ENCODE measurements around the gene PITX2. TPM values are rescaled to one million over a fixed set of nuclear protein-coding genes. Genes with fewer than 3 reads are reported as not detected.
A peak's percentile ranks its signal among the peaks of the same experiment; 100 is the strongest.

Gene PITX2
- total and polyA plus RNA-seq, 2 of the 8 experiments (the other 6 are each of a cell fraction or from before 2014, with no cell fraction given): 0.09 to 0.67 TPM

DNA sequence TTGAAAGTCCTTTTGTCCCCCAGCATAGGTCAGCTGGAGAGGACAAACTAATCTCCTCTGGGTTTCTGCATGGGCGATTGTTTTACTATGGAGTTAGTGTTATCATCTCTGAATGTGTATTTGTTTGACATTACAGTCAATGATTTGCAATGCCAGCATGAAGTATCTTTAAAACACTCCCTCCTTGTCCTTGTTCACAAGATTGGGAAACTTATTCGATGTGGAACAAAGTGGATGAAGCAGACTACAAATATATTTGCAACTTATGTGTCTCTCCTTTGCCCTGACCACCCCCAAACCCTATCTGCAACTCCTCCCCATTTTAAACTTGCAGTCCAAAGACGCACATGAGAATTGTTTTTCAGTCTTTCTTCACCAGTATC, 1.5 kb upstream of the PITX2 start:
- H4K8ac ChIP-seq (ENCODE audit: extremely low read depth, insufficient read depth, low read length): no peak overlapping the region
- no peak overlapping the region for H4K91ac ChIP-seq (replicated peaks; ENCODE audit: insufficient read length, low read length)
- H3K4me2 ChIP-seq (ENCODE audit: insufficient read depth in 1 of 2, low read depth in 2 of 2, low read length in 2 of 2): no peak overlapping the region
- H3K36me3 ChIP-seq (ENCODE audit: control insufficient read depth in 2 of 4, insufficient read depth in 4 of 4, low read length in 3 of 4): peaks cover 0 to 3% (median 0%) of the 10 kb centered on the region in 4 experiments; a peak in 1 of 8 replicates
- no peak overlapping the region for H2BK120ac ChIP-seq (replicated peaks; ENCODE audit: low read depth, low read length)
- no peaks in the 10 kb centered on the region for H3K79me2 ChIP-seq (ENCODE audit: control insufficient read depth in 1 of 2, insufficient read depth in 2 of 2, low read length in 2 of 2)
- H3K23me2 ChIP-seq (ENCODE audit: low read depth, low read length): peaks cover 17% of the 10 kb centered on the region
- H3K4me1 ChIP-seq (replicated peaks in 1 of 4; ENCODE audit: control insufficient read depth in 3 of 4, insufficient read depth in 4 of 4, low read length in 3 of 4): peaks cover 4 to 22% (median 20%) of the 10 kb centered on the region in 4 experiments
- no peak overlapping the region for H3K9ac ChIP-seq (replicated peaks in 1 of 4; ENCODE audit: extremely low read depth in 1 of 4, low read depth in 3 of 4, low read length in 3 of 4)
- no peak overlapping the region for H3K4me3 ChIP-seq (ENCODE audit: extremely low read depth in 1 of 4, insufficient read depth in 2 of 4, low read depth in 3 of 4, low read length in 4 of 4)
- H3K79me1 ChIP-seq (ENCODE audit: low read depth, low read length): no peaks in the 10 kb centered on the region
- peaks cover 87 to 98% (median 94%) of the 10 kb centered on the region in 4 experiments for H3K27me3 ChIP-seq (replicated peaks in 1 of 4; ENCODE audit: control insufficient read depth in 3 of 4, extremely low read depth in 1 of 4, insufficient read depth in 3 of 4, low read length in 3 of 4)
- H3K56ac ChIP-seq (replicated peaks; ENCODE audit: insufficient read length, low read depth, low read length): no peak overlapping the region
- H3K14ac ChIP-seq (ENCODE audit: insufficient read length): no peak overlapping the region
- H3K9me3 ChIP-seq (ENCODE audit: insufficient read depth in 2 of 2, low read depth in 1 of 2, low read length in 1 of 2): no peaks in the 10 kb centered on the region
- POLR2A ChIA-PET (ENCODE audit: partially characterized antibody): no interaction called here
- no peak overlapping the region for H2BK5ac ChIP-seq (ENCODE audit: low read depth, low read length)
- H3K4ac ChIP-seq (replicated peaks; ENCODE audit: insufficient read length, low read depth, low read length): no peak overlapping the region
- H4K20me1 ChIP-seq (replicated peaks in 1 of 2; ENCODE audit: control insufficient read depth in 1 of 2, insufficient read depth in 2 of 2, low read length in 2 of 2): peaks cover 3 to 25% of the 10 kb centered on the region in 2 experiments
- no peak overlapping the region for H2AK5ac ChIP-seq (ENCODE audit: low read depth, low read length)
- WGBS, 2 experiments (ENCODE audit: extremely low coverage in 1 of 2, insufficient coverage in 1 of 2, insufficient read length in 1 of 2, insufficient replicate concordance in 2 of 2, low coverage in 1 of 2, low lambda C conversion rate in 2 of 2, missing lambda C conversion rate in 1 of 2): 10% methylated on average over 3 of the region's 3 CpGs; no CpG with 5 or more reads in 1 of the 2 experiments
- no peak overlapping the region for H4K5ac ChIP-seq (ENCODE audit: insufficient read length, low read depth, low read length)
- CTCF ChIA-PET (ENCODE audit: partially characterized antibody): interaction anchor here (1.0 to 3.5 kb wide), 4 partner anchors 9 to 19 kb away, joined by 3 to 17 read pairs (median 4); no protein-coding TSS in a partner anchor
- H3K18ac ChIP-seq (ENCODE audit: extremely low read depth, low read length): no peak overlapping the region
- no peak overlapping the region for H2BK20ac ChIP-seq (ENCODE audit: low read length)
- no peak overlapping the region for H2BK15ac ChIP-seq (ENCODE audit: low read length)
- H3K27ac ChIP-seq (ENCODE audit: low read depth, low read length): no peak overlapping the region
- no peak for DNase-seq (ENCODE audit: low read depth in 1 of 2, low spot score in 2 of 2)
- no peak overlapping the region for H2BK12ac ChIP-seq (ENCODE audit: low read depth, low read length)
- no peak overlapping the region for H2AFZ ChIP-seq (ENCODE audit: low read length)
- no peak overlapping the region for H3K23ac ChIP-seq (ENCODE audit: insufficient read length)
- peak; percentile 58 for FAIRE-seq
- TF ChIP-seq ZNF274 (IDR thresholded peaks at IDR 0.05; ENCODE audit: borderline replicate concordance, extremely low read depth, low read length) (no peak), RFX5 (IDR thresholded peaks at IDR 0.05; ENCODE audit: borderline replicate concordance, low read depth, low read length) (no peak), YY1 (IDR thresholded peaks at IDR 0.05; ENCODE audit: low read depth, low read length) (no peak), SIN3A (conservative IDR thresholded peaks at IDR 0.05 in 1 of 2, IDR thresholded peaks at IDR 0.05 in 1 of 2; ENCODE audit: low read depth in 1 of 2, low read length in 2 of 2) (no peak), SUZ12 (IDR thresholded peaks at IDR 0.05; ENCODE audit: low read length) (0 out of 2 replicates have a peak, but pooled peaks have one; percentile 16)
